ENCODE measurements around the gene SUPT4H1. TPM values are rescaled to one million over a fixed set of nuclear protein-coding genes. Genes with fewer than 3 reads are reported as not detected.
A peak's percentile ranks its signal among the peaks of the same experiment; 100 is the strongest.

SUPT4H1 gene
- total RNA-seq, 1 experiment from 2014 or later, result 168 TPM

- no peak for DNase-seq (ENCODE audit: low read depth)
Observed at GRCh38 chr17:58320163-58320558, 31.8 kb downstream of the SUPT4H1 start.

- no peak for DNase-seq (ENCODE audit: low read depth)
Observed at GRCh38 chr17:58319173-58320162, 32.5 kb downstream of the SUPT4H1 start.

GRCh38 chr17:58318627-58319172 is 33.3 kb downstream of the SUPT4H1 start:
- no peak for DNase-seq (ENCODE audit: low read depth)

GRCh38 chr17:58318065-58318481 is 33.9 kb downstream of the SUPT4H1 start:
- no peak for DNase-seq (ENCODE audit: low read depth)

GRCh38 chr17:58317421-58318064 is 34.5 kb downstream of the SUPT4H1 start:
- DNase-seq (ENCODE audit: low read depth), result peak; percentile 94

- DNase-seq (ENCODE audit: low read depth), result no peak
Observed at GRCh38 chr17:58316260-58316960, 35.6 kb downstream of the SUPT4H1 start.

GRCh38 chr17:58315750-58316149 is 36.3 kb downstream of the SUPT4H1 start:
- no peak for DNase-seq (ENCODE audit: low read depth)

GRCh38 chr17:58315281-58315711 is 36.7 kb downstream of the SUPT4H1 start:
- no peak for DNase-seq (ENCODE audit: low read depth)

GRCh38 chr17:58314706-58315015 is 37.3 kb downstream of the SUPT4H1 start:
- DNase-seq (ENCODE audit: low read depth), result no peak

- DNase-seq (ENCODE audit: low read depth), result no peak
Observed at GRCh38 chr17:58313815-58314705, 37.9 kb downstream of the SUPT4H1 start.

- no peak for DNase-seq (ENCODE audit: low read depth)
Observed at GRCh38 chr17:58312829-58313228, 39.2 kb downstream of the SUPT4H1 start.

- no peak for DNase-seq (ENCODE audit: low read depth)
Observed at GRCh38 chr17:58312021-58312630, 39.9 kb downstream of the SUPT4H1 start.

- no peak for DNase-seq (ENCODE audit: low read depth)
Observed at GRCh38 chr17:58311429-58311894, 40.5 kb downstream of the SUPT4H1 start.

- no peak for DNase-seq (ENCODE audit: low read depth)
Observed at GRCh38 chr17:58310511-58311428, 41.2 kb downstream of the SUPT4H1 start.

GRCh38 chr17:58309918-58310259 is 42.1 kb downstream of the SUPT4H1 start:
- DNase-seq (ENCODE audit: low read depth), result no peak

GRCh38 chr17:58308985-58309917 is 42.8 kb downstream of the SUPT4H1 start:
- DNase-seq (ENCODE audit: low read depth), result no peak

GRCh38 chr17:58308173-58308984 is 43.6 kb downstream of the SUPT4H1 start:
- no peak for DNase-seq (ENCODE audit: low read depth)
